GOT3 (cell line): ENCODE results near the gene RXRA.

Experiments
- DNase-seq: peaks from one replicate; lab custom pipeline; 2025; ENCODE audit warnings: mixed read lengths; lab: John Stamatoyannopoulos, UW

Gene RXRA

DNA sequence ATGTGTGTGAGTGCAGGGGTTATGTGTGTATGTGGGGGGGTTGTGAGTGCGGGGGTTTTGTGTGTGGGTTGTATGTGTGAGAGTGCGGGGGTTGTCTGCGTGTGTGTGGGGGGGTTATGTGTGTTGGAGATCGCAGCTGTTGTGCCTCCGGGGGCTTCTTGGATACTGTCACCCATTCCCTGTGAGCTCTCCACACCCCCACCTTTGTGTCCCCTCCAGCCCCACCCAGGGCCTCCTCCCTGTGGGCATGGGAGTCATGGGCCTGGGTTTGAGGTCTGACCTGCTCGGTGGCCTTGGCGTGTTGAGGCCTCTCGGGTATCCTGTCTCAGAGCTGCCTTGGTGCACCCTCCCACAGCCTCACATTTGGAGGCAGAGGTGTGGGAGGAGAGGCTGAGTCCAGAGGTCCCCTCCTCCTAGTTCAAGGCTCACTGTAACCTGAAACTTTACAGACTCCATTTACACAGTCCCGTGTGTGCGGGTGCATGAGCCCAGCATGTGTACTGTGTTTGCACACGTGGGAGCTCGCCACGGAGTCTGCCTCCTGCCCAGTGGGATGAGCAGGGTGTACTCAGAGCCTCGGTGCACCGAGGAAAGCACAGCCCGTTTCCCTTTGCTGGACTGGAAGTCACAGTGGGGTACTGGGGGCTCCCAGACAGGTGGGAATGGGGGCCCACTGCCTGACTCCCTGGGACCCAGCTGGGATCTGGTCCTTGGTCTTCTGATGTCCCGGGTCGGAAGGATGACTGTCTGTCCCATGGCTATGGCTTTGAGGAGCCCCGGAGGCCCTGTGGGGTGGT lies 43.4 kb downstream of the RXRA start:
- no peak for DNase-seq

DNA sequence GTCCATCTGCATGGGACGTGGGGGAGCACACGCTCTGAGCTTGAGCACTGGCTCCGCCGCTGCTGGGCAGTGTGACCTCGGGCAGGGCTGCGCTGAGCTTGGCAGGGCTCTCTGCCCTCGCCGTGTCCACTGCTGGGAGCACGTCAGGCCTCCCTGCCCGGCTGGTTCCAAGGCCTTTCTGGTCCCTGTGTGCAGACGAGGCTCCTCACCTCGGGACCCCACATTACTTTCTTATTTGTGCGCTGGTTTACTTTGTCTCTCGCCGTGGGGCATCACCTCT lies 43.9 kb downstream of the RXRA start:
- DNase-seq, result no peak

DNA sequence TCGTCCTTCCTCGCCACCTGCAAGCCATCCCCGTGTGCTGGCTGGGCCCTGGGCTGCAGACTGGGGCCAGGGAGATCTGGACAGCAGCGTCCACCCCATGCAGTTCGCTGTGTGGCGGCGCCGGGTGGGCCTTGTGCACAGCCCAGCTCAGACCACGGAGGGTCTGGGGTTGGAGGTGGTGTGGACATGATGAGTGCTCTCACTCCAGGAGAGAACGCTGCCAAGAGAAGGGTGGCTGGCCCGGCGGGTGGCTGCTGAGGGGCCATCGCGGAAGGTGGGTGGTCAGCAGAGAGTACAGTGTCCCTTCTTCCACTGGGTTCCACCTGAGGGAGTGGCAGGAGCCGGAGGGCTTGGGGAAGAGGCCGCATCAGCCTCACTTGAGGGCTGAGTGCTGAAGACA lies 44.4 kb downstream of the RXRA start:
- DNase-seq, result no peak

DNA sequence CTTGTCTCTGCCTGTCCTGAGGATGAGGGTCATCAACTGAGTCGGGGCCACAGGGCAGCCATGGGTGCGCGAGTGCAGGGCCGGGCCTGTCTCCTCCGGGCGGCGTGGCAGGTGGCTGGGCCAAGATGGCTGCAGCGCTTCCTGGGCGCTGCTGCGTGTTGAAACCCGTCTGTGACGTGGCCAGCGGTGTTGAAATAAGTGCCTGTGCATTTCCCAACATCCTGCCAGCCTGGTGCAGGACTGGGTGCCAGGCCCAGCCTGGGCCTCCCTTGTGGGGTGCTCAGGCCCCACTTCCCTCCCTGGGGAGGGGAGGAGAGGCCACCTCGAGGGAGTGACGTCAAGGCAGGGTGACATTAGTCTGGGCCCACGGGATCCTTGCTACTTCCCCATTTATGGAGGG lies 45.5 kb downstream of the RXRA start:
- no peak for DNase-seq

DNA sequence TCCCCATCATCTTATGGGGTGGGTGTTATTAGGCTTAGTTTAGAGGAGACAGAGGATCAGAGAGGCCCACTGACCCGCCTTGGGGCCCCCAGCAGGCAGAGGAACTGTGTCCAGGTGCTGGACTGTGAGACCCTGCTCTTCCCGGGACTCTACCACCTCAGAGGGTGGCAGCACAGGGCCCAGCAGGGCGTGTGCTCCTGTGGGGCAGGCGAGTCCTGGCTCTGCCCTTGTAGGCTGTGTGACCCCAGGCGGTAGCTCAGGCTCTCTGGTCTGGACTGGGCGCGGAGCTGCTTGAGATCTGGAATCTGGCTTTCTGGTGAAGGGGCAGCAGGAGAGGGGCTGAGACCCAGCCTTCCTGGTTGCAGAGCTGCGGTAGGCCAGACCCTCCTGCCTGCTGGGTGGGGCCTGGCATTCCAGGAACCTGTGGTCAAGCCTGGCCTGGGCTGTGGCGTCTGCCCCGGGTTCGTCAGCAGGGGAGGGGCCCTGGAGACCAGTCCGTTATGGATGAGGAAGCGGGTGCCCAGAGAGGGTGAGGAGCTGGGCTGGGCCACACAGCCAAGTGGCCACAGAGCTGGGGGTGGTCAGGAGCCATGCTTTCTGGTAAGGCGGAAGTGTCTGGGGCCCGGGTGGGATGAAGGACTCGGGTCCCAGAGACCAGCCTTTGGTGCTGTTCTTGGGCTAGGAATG lies 46.5 kb downstream of the RXRA start:
- DNase-seq, result no peak

DNA sequence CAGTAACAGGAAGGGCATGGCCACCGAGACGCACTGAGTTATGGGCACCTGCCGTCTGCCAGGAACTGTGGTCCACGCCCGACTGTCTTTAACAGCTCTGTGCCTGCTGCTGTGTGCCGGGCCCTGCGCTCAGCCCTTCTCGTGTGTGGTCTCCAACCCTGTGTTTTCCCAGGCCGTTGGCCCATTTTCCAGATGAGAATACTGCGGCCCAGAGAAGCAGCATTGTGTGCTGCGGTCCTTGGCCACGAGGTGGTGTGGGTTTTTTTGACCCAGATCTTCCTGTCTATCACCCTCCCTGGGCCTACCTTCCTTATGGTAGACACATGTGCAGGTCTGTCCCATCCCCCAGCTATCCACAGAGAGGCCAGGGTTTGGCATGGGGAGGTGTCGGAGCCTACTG lies 47.0 kb downstream of the RXRA start:
- no peak for DNase-seq

DNA sequence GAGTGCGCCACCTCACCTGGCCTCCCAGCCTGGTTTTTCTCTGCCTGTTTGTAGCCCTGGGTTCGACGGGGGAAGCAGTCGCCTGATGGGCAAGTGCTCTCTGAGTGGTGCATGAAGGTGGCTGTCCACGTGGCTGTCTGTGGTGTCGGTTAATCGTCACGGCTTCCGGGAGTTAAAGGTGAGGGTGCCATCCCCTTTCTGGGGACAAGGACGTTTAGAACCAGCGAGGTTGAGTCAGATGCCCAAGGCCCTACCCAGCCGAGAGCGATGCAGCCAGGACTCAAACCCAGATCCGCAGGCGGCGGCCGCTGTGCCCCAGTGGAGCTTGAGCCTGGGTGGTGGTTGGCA lies 47.7 kb downstream of the RXRA start:
- no peak for DNase-seq

DNA sequence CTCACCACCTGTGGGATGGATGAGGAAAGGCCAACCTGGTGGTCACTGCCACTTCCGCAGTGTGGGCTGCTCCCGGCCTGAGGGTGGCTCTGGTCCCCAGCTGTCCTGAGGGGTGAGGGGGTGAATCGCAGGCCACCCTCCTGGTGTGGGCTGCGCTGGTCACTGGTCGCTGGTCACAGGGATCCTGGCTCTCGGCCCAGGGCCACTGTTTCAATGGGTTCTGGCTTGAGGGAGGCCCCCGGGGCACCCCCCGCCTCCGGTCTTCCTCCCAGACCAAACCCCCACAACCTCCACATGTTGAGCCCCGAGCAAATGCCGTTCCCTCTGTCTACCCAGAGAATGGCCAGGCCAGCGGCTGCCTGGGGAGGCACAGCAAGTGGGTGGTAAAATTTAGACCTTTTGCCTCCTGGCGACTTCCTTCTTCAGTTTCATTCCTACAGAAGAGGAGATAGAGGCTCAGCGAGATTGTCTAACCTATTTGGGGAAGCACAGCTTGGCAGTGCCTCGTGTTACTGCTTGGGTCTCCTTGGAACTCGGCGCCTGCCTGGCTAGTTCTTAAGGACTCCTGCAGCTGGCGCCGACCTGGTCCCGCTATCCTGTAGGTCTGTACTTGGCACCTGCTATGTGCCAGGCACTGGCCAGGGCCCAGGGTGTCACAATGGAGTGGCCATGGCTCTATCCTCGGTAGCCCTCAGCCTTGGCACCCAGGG lies 48.2 kb downstream of the RXRA start:
- DNase-seq, result no peak

DNA sequence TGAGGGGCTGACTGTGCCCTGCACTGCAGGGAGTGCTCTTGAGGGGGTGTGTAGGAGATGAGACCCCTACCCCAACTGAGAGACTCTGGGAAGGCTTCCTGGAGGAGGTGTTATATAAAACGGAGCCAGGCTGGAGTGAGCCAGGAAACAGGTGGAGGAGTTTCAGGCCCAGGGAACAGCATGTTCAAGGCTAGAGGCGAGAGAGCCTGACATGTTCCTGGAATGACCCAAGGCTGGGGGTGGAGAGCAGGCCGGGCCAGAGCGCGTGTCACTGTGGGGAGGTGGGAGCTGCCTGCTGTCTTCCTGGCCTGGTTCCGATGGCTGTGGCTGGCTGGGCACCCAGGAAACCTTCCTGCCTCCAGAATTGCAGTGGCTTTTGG lies 48.7 kb downstream of the RXRA start:
- DNase-seq, result no peak

DNA sequence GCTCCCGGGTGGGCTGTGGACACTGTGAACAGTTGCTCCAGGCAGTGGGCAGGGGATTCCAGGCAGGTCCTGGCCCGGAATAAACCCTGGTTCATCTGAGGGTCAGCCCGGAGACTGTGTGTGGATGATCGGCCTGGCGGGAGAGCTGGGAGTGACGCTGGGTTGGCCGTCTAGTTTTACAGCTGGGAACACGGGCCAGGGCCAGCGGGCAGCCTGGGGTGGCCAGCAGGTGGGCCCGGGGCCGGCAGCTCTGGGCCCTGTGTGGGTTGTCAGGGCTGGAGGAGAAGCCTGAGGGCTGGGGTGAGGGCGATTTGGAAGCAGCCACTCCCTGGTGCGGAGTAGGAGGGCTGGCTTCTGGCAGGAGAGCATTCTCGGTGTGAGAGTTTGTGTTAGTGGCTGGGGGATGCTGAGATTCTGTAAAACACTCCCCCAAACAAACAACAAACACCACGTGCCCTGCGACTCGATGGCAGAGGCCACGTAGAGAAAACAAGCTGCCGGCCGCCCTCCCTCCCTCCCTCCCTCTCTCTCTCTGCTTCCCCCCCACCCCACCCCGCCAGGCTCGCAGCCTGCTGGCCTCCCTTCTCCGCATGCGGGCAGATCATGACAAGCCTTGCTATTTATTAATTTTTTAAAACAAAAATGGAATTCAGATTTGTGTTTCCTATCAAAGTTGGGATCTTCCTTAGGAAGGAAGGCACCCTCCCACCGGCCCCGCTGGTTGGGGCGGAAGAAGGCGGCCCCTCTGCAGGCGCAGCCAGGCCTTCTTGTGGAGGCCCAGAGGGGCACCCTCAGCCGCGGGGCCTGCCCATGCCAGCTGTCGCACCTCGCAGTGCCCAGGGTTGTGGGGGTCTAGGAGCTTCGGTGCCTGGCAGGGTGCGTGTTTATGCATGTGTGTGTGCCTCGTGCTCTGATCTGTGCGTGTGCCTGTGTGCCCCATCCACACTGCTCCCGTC lies 49.5 kb downstream of the RXRA start:
- DNase-seq, result no peak

DNA sequence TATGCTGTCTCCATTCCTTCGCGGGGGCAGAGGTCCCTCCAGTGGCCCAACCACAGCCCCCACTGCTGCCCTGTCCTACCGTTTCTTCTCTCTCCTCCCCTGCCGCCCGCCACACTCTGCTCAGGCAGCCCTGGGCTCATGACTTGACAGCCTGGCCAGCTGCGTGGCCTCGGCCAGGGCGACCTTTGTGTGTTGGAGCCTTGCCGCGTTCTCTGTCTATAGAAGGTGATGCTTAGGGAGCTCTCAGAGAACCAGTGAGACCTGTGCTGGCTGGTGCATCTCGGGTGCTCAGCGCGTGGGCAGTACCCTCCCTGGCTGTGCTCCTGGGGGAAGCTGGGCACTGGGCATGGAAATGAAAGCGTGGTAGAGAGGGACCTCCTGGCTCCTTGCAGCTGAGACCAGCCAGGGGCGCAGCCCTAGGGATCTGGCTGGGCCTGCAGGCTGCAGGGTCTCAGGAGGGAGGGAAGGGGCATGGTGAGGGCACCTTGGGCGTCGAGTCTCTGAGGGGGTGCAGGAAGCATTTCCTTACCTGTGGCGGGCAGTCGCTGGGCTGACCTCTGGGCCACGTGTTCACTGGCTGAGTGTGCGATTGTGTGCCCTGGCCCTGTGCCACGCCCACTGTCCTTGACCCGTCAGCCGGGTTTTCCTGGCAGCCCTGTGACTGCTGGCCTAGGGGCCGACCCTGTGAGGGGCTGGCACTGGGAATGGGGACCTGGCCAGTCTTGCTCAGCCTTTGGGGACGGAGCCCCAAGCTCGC lies 50.3 kb downstream of the RXRA start:
- DNase-seq, result no peak

DNA sequence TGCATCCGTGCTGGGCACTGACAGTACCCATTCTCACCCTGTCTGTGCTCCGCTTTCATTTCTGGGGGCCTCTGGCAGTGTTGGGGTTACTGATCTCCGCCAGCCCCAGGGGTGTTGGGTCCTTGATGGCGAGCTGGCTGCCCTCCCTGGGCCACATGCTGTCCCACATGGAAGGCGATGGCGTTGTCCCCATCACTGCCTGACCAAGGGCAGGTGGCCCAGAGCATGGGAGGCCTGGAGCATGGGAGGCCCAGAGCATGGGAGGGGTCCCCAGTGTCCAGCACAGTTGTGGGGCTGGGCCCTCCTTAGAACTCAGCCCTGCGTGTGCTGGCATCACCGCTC lies 50.9 kb downstream of the RXRA start:
- no peak for DNase-seq

DNA sequence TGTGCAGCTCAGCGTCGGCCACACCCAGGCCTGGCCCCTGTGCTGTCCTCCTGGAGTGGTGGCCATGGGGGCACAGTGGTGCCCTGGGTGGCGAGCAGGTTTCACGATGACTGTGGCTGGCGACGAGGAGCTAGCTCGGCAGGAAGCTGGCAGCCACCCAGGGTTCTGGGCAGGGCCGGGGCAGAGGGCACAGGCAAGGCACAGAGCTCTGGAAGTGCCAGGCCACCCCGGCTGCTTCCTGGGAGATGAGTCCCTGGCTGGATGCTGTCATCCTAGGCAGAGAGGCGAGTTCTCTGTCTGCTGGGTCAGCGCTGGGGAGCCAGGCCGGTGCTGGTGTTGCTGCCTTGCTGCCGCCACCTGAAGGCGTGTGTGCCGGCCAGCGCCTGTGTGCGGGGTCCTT lies 51.7 kb downstream of the RXRA start:
- DNase-seq, result no peak

DNA sequence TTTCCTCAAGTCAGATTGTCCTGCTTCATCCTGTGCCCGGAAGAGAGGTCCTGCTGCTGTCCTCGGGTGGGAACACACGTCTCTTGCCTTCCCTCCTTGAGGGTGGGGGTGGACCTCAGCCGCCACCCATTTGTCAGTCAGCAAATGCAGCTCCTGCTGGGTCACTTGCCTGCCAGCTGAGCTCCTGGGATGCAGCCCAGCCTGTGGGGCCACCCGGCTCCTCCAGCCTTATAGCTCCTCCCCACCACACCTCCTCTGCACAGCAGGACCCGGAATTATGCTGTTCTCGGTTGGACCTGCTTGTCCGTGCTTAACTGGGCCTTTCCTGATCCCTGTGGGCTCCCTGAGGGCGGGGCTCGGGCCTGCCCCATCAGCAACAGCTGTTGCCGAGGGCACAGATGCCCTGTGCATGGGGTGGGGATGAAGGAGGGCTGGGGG lies 52.7 kb downstream of the RXRA start:
- DNase-seq, result no peak

DNA sequence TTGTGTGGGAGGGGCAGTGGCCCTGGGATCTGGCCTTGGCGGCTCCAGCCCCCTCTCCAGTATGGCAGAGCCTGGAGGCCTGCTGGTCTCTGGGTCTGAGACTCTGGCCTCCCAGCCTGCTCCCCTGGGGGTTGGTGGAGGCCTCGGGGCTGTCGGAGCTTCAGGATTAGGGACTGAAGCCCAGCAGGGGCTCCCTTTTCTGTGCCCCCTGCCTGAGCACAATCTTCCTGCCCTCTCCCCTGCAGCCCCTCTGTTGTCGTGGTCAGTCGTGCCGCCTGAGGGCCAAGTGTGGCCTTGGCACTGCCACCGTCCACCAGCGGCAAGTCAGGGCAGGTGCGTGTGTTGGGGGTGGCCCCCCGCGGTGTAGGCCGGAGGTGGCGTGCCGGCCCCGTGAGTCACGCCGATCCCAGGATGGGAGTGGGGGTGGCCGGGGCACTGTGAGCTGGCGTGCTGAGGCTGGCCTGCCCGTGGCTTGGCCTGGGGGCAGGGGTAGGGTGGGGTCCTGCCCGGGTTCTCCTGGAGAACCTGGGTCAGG lies 53.6 kb downstream of the RXRA start:
- DNase-seq, result no peak

DNA sequence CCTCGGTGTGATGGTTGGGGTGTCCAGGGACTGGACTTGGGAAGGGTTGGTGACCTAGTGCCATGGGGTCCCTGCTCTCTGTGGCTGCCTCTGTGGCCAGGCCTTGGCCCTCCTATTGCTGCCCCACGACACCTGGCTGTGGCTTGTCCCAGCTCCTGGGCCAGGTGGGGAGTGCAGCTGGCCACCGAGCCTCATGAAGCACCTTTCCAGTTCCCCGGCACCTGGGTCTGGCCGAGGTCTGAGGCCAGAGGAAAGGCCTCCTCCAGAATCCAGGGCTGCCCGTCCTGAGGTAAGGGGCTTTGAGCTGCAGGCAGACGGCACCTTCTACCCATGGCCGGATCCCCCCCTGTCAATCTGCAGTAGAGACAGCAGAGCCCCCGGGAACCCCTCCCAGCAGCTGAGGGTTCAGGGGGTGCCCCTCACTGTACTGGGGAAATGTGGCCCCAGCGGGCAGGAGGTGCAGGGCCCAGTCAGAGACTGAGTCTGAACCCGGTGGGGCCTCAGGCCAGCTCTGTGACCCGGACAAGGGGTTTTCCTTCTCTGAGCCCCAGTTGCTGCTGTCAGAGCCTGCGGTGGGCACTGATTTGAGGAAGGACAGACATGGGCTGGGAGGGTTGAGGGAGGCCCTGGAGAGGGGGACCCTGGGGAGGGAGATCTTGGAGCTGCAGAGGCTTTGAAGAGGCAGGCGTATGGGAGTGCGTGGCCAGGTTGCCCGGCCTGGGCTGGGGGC lies 54.5 kb downstream of the RXRA start:
- DNase-seq, result no peak

DNA sequence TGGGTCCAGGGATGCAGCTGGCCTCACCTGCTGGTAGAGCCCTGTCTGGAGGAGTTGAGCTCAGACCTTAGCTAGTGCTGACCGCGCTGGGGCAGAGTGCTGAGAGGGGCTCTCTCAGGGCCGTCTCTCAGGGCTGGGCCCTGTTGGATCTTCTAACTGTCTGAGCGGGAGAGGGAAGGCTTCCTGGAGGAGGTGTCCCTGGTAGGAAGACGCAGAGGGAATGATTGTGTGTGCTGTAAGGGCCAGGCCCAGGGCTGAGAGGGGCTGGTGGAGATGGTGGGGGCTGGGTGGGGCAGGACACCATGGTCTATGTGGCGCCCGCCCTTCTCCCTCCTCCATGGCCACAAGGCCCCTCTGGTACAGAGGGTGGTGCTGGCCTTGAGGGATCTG lies 55.0 kb downstream of the RXRA start:
- DNase-seq, result no peak

DNA sequence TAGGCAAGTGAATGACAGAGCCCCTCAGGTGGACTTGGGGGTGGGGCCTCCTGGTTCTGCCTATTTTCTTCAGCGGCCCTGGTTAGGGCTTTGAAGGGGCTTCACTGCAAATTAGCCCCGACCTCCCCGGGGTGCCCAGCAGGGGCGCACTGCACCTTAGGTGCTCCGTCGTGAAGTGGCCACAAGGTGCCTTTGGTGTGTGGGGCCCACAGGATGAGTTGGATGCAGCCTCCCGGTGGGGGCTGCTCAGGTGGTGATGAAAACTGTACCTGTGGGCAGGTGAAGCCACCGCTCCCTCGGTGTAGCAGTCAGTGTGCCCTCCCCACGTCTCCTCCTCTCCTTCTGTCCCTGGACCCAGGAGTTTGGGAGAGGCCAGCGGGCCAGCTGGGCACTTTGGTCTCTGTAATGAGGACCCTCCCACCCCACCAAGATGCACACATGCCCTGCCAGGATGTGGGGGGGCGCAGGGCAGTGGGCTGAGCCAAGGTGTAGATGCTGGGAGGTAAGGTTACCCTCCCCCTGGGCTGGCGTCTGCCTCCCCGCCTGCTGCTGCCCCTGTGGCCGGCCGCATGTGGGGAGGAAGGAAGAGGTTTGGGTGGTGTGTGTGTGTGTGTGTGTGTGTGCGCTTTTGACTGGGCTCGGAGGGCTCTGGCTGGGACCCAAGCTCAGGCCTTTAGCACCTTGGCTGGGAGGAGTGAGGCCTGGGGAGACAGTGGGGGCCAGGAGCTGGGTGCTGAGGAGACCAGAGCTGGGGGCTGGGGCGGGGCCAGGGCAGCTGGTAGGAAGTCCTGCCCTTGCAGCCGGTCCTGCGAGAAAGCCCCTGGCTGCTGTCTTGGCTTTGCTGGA lies 55.6 kb downstream of the RXRA start:
- DNase-seq, result no peak

DNA sequence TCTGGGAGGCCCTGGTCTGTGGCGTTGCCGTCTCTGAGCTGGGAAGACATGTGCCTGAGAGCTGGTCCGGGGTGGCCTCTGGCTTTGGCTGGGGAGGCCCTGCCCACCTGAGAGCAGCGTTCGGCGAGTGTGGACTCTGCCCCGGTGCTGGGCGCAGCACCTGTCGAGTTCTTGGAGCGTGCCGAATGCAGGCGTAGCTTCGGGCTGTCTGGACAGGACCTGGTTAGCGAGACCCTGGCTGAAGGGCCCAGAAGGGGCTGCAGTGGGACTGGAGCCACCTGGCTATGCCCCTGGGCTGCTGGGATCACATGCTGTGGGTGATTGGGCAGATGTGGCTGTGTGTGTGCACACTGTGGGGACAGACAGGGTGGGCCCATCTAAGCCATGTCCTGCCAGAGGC lies 56.5 kb downstream of the RXRA start:
- DNase-seq, result no peak

DNA sequence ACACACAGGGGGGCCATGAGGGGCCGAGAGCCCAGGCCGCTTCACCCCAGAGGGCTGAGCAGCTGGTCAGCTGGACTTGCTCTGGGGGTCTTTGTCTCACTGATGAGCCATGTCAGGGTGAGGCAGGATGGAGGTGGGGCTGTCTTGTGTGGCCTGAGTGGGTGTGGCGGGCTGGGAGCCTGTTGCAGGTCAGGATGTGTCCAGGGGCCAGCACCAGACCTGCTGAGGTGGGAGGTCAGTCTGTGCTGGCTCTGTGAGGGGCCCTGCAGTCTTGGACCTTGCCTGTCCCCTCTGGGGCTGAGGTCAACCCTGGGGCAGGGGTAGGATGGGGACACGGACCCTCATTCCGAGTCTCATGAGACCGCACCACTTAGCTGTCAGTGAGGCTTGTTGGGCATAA lies 56.9 kb downstream of the RXRA start:
- no peak for DNase-seq
